ENCODE results near the gene CKB.

The CKB gene

GRCh38 chr14:103476065-103476464 lies 46.6 kb downstream of the CKB start:
- DNase-seq: no peak

DNA sequence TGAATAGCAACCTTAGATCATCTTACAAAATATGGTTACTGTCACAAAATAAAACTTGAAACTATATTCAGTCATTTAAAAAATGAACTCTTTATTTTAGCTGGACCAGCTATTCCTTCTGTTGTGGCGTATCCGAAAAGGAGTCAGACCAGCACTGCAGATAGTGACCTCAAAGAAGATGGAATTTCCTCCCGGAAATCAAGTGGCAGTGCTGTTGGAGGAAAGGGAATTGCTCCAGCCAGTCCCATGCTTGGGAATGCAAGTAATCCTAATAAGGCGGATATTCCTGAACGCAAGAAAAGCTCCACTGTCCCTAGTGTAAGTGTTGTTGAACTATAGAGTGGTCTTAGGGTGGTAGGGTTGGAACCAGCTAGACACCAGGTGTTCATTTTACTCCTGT lies 47.7 kb downstream of the CKB start:
- DNase-seq: no peak

DNA sequence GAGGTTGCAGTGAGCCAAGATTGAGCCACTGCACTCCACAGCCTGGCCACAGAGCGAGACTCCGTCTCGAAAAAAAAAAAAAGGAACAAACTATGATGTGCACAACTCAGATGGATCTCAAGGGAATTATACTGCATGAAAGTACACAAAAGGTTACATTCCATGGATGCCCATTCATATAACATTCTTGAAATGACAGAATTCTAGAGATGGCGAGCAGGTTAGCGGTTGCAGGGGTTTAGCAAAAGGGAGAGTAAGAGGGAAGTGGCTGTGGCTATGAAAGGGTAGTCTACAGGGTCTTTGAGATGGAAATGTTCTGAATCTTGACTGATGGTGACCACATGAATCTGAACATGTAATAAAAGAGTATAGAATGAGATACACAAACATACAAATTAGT lies 49.7 kb downstream of the CKB start:
- DNase-seq: peak; percentile 20
